Epithelial cell of proximal tubule (primary cell): ENCODE data around the gene NYAP2. TPM values are rescaled to one million over a fixed set of nuclear protein-coding genes. Genes with fewer than 3 reads are reported as not detected.

Experiments
- DNase-seq: peaks from one replicate; pipeline ENCODE4 v3.0.0-alpha.2; 2011; ENCODE audit warnings: low read depth
- H3K4me3 ChIP-seq: 2 replicates; pipeline ENCODE4 v1.5.1; 2011; ENCODE audit warnings: low read depth, mild to moderate bottlenecking, low read length
- CTCF ChIP-seq: conservative IDR thresholded peaks from 2 replicates; pipeline ENCODE4 v1.5.1; 2012; ENCODE audit warnings: low read depth, mild to moderate bottlenecking, low read length
- total RNA-seq: library from RNA; depleted of rRNA; stranded (reverse); fragments of >200 nt; gene quantifications from 2 replicates; pipeline ENCODE4 v1.2.3, GENCODE V29; 2015

Gene NYAP2
- total RNA-seq, 1 donor from 2014 or later: not detected

- no peak overlapping the region for H3K4me3 ChIP-seq
- DNase-seq: no peak
- no peak for TF ChIP-seq CTCF
These were observed 159.0 kb downstream of the NYAP2 start for GRCh38 chr2:225558399-225559071.

- DNase-seq: no peak
- no peak overlapping the region for H3K4me3 ChIP-seq
- TF ChIP-seq CTCF: no peak
These were observed 159.5 kb downstream of the NYAP2 start for GRCh38 chr2:225559072-225559415.

GRCh38 chr2:225566798-225567197 is 167.3 kb downstream of the NYAP2 start:
- no peak for TF ChIP-seq CTCF
- no peak overlapping the region for H3K4me3 ChIP-seq
- no peak for DNase-seq

GRCh38 chr2:225569995-225570394 is 170.5 kb downstream of the NYAP2 start:
- no peak for TF ChIP-seq CTCF
- no peak for DNase-seq
- H3K4me3 ChIP-seq: no peak overlapping the region

GRCh38 chr2:225573603-225574002 is 174.1 kb downstream of the NYAP2 start:
- no peak overlapping the region for H3K4me3 ChIP-seq
- TF ChIP-seq CTCF: no peak
- DNase-seq: no peak

- no peak overlapping the region for H3K4me3 ChIP-seq
- no peak for DNase-seq
- TF ChIP-seq CTCF: no peak
These were observed 175.2 kb downstream of the NYAP2 start for GRCh38 chr2:225574582-225575138.

- no peak for TF ChIP-seq CTCF
- H3K4me3 ChIP-seq: no peak overlapping the region
- DNase-seq: no peak
These were observed 181.6 kb downstream of the NYAP2 start for GRCh38 chr2:225581135-225581534.
